NCI-H526 (cell line): Measurements from ENCODE around the gene C1orf116.

Experiments
- DNase-seq, 2 experiments: peaks; one replicate each; lab custom pipeline; 2025; lab: John Stamatoyannopoulos, UW

C1orf116 gene

GRCh38 chr1:206987873-206988272, 44.7 kb downstream of the C1orf116 start:
- DNase-seq: no peak

GRCh38 chr1:206986885-206987284, 45.7 kb downstream of the C1orf116 start:
- DNase-seq: no peak

- peak; percentile 31 to 43 for DNase-seq
Measured at GRCh38 chr1:206986402-206986801, 46.2 kb downstream of the C1orf116 start.

- no peak for DNase-seq
Measured at GRCh38 chr1:206985162-206985749, 47.3 kb downstream of the C1orf116 start.

- DNase-seq: peak in 1 of 2 experiments; percentile 61
Measured at GRCh38 chr1:206982216-206982615, 50.3 kb downstream of the C1orf116 start.

GRCh38 chr1:206979379-206980043, 53.0 kb downstream of the C1orf116 start:
- peak in 1 of 2 experiments; percentile 19 for DNase-seq

GRCh38 chr1:206978259-206978658, 54.3 kb downstream of the C1orf116 start:
- DNase-seq: no peak

GRCh38 chr1:206975306-206975705, 57.2 kb downstream of the C1orf116 start:
- no peak for DNase-seq

GRCh38 chr1:206974140-206974539, 58.4 kb downstream of the C1orf116 start:
- DNase-seq: no peak

- DNase-seq: no peak
Measured at GRCh38 chr1:206972728-206973127, 59.8 kb downstream of the C1orf116 start.

- no peak for DNase-seq
Measured at GRCh38 chr1:206971029-206971655, 61.4 kb downstream of the C1orf116 start.

GRCh38 chr1:206970446-206970845, 62.1 kb downstream of the C1orf116 start, which contains the start of gene FCAMR:
FCAMR (minus strand) TSS chr1:206970460; CDS start chr1:206970125, 335 bp downstream.
- no peak for DNase-seq

- DNase-seq: no peak
Measured at GRCh38 chr1:206969090-206969489, 63.5 kb downstream of the C1orf116 start.
